Caco-2 (cell line): ENCODE measurements around the gene DLL1. TPM values are rescaled to one million over a fixed set of nuclear protein-coding genes. Genes with fewer than 3 reads are reported as not detected.
A peak's percentile ranks its signal among the peaks of the same experiment; 100 is the strongest.

Experiments
- BruUV-seq: library from RNA; stranded (reverse); fragments of 400-500 nt; replicated peaks from 2 replicates; lab custom pipeline; 2021; lab: Mats Ljungman, UMichigan
- CTCF ChIA-PET: fragments of 300-600 bp; sonication (Branson Sonifier 250); formaldehyde crosslinking; loops from one replicate; lab custom pipeline; 2022; ENCODE audit warnings: antibody characterized with exemption; lab: Charles Lee
- POLR2A ChIA-PET: fragments of 300-600 bp; sonication (Branson Sonifier 250); formaldehyde crosslinking; loops from one replicate; lab custom pipeline; 2022; ENCODE audit warnings: antibody characterized with exemption; lab: Charles Lee
- DNase-seq, 2 experiments: peaks; one replicate each; pipeline versions ENCODE4 v3.0.0 to v3.0.0-alpha.2; 2020 to 2022
- H3K27me3 ChIP-seq: replicated peaks from 2 replicates; pipeline ENCODE4 v1.6.0; 2011; ENCODE audit warnings: low read length; ENCODE audit not compliant: control insufficient read depth, insufficient read depth
- H3K36me3 ChIP-seq: 2 replicates; pipeline ENCODE4 v1.5.1; 2011; ENCODE audit warnings: low read length; ENCODE audit not compliant: control insufficient read depth, insufficient read depth
- H3K4me1 ChIP-seq: fragments of 250-450 bp; sonication (Bioruptor Pico); 2 replicates; pipeline ENCODE4 v1.5.1; 2020; ENCODE audit warnings: mild to moderate bottlenecking
- H3K4me3 ChIP-seq: 2 replicates; pipeline ENCODE4 v1.5.1; 2011; ENCODE audit warnings: low read depth, mild to moderate bottlenecking, control low read depth, low read length
- H3K9me3 ChIP-seq: fragments of 250-450 bp; sonication (Bioruptor Pico); 2 replicates; pipeline ENCODE4 v1.5.1; 2020; ENCODE audit warnings: mild to moderate bottlenecking, moderate library complexity
- H3K27ac Mint-ChIP-seq: one replicate; pipeline ENCODE4 v1.8.0; 2022; ENCODE audit warnings: mixed read lengths; ENCODE audit not compliant: unreplicated experiment
- H3K27me3 Mint-ChIP-seq: one replicate; pipeline ENCODE4 v1.8.0; 2022; ENCODE audit warnings: mixed read lengths; ENCODE audit not compliant: insufficient read depth, unreplicated experiment
- H3K36me3 Mint-ChIP-seq: one replicate; pipeline ENCODE4 v1.8.0; 2022; ENCODE audit warnings: mild to moderate bottlenecking, mixed read lengths; ENCODE audit not compliant: insufficient read depth, unreplicated experiment
- H3K4me1 Mint-ChIP-seq: one replicate; pipeline ENCODE4 v1.8.0; 2022; ENCODE audit warnings: low read depth, mixed read lengths; ENCODE audit not compliant: unreplicated experiment
- H3K4me3 Mint-ChIP-seq: one replicate; pipeline ENCODE4 v1.8.0; 2022; ENCODE audit warnings: mild to moderate bottlenecking, moderate library complexity, mixed read lengths; ENCODE audit not compliant: unreplicated experiment
- H3K9me3 Mint-ChIP-seq: one replicate; pipeline ENCODE4 v1.8.0; 2022; ENCODE audit warnings: mixed read lengths; ENCODE audit not compliant: unreplicated experiment
- CTCF ChIP-seq, 2 experiments: fragments of 200-600 bp in 1 of 2; IDR thresholded peaks; 1 replicate in 1 of 2; 2 replicates in 1 of 2; pipeline versions ENCODE4 v1.5.1 to v1.8.0; 2011 to 2022; ENCODE audit warnings: antibody characterized with exemption in 1 of 2, control low read depth in 1 of 2, inconsistent platforms in 1 of 2, low read depth in 1 of 2, low read length in 1 of 2, mild to moderate bottlenecking in 1 of 2, moderate library complexity in 1 of 2; ENCODE audit not compliant: insufficient read depth in 1 of 2, severe bottlenecking in 1 of 2, unreplicated experiment in 1 of 2
- intact Hi-C: fragments of 100-400 bp; cut with micrococcal nuclease; formaldehyde crosslinking; loops from one replicate; pipeline ENCODE4 v1.10.0; 2022; ENCODE audit not compliant: unreplicated experiment
- total RNA-seq: library from RNA; stranded (reverse); gene quantifications from 2 replicates; pipeline ENCODE4 v1.2.3, GENCODE V29; 2022

DLL1 gene
- total RNA-seq, 1 experiment from 2014 or later, result 6.6 TPM

GRCh38 chr6:170296423-170296745 is 5.5 kb upstream of the DLL1 start:
- H3K4me1 Mint-ChIP-seq, result peaks cover 11% of the 10 kb centered on the region
- BruUV-seq, result no TSS peak
- H3K36me3 ChIP-seq, result no peaks in the 10 kb centered on the region
- peaks cover 7% of the 10 kb centered on the region for H3K27me3 ChIP-seq
- peak overlapping the region; percentile 78 for H3K4me3 Mint-ChIP-seq
- no peak for TF ChIP-seq CTCF (IDR thresholded peaks at IDR 0.05; ENCODE audit: insufficient read depth in 1 of 2, low read depth in 1 of 2, low read length in 1 of 2, severe bottlenecking in 1 of 2, unreplicated experiment in 1 of 2)
- POLR2A ChIA-PET, result no interaction called here
- no peaks in the 10 kb centered on the region for H3K9me3 Mint-ChIP-seq
- intact Hi-C loops, result loop anchor here (10.0 kb wide), 1 partner anchor 142 kb away; no protein-coding TSS in a partner anchor
- H3K36me3 Mint-ChIP-seq, result peaks cover 7% of the 10 kb centered on the region
- CTCF ChIA-PET, result no interaction called here
- H3K27me3 Mint-ChIP-seq, result peaks cover 30% of the 10 kb centered on the region
- H3K27ac Mint-ChIP-seq, result no peak overlapping the region
- peak overlapping the region; percentile 64 for H3K4me3 ChIP-seq
- peaks cover 18% of the 10 kb centered on the region for H3K4me1 ChIP-seq
- H3K9me3 ChIP-seq, result peaks cover 5% of the 10 kb centered on the region; the same call in 1 of the 2 replicates
- no peak for DNase-seq

- POLR2A ChIA-PET, result interaction anchor here (0.6 kb wide), 1 partner anchor 434 kb away, joined by 3 read pairs; no protein-coding TSS in a partner anchor
- peaks cover 30% of the 10 kb centered on the region for H3K27me3 Mint-ChIP-seq
- peaks cover 7% of the 10 kb centered on the region for H3K36me3 Mint-ChIP-seq
These were observed 4.9 kb upstream of the DLL1 start for GRCh38 chr6:170295510-170296422.

More at GRCh38 chr6:170295510-170296422, 4.9 kb upstream of the DLL1 start:
- CTCF ChIA-PET, result no interaction called here
- peaks cover 7% of the 10 kb centered on the region for H3K27me3 ChIP-seq
- H3K4me1 ChIP-seq, result peaks cover 18% of the 10 kb centered on the region
- peak overlapping the region; percentile 78 for H3K4me3 Mint-ChIP-seq
- no peaks in the 10 kb centered on the region for H3K9me3 Mint-ChIP-seq
- no peak for TF ChIP-seq CTCF (IDR thresholded peaks at IDR 0.05; ENCODE audit: insufficient read depth in 1 of 2, low read depth in 1 of 2, low read length in 1 of 2, severe bottlenecking in 1 of 2, unreplicated experiment in 1 of 2)
- DNase-seq, result peak in 1 of 2 experiments; percentile 53
- H3K4me1 Mint-ChIP-seq, result peaks cover 11% of the 10 kb centered on the region
- BruUV-seq, result no TSS peak
- H3K36me3 ChIP-seq, result no peaks in the 10 kb centered on the region
- peak overlapping the region; percentile 64 for H3K4me3 ChIP-seq
- no peak overlapping the region for H3K27ac Mint-ChIP-seq
- intact Hi-C loops, result loop anchor here (10.0 kb wide), 1 partner anchor 141 kb away; no protein-coding TSS in a partner anchor
- peaks cover under 1% of the 10 kb centered on the region; the same call in 1 of the 2 replicates for H3K9me3 ChIP-seq
